Right hindlimb (tissue), 1 donor: ENCODE data around the gene CRNKL1.

Experiments
- DNase-seq: peaks from one replicate; pipeline ENCODE4 v3.0.0-alpha.2; 2018

The CRNKL1 gene

GRCh38 chr20:20060234-20060998, 8.2 kb upstream of the CRNKL1 start:
- no peak for DNase-seq

GRCh38 chr20:20051767-20052073, 546 bp downstream of the CRNKL1 start:
- no peak for DNase-seq

DNA sequence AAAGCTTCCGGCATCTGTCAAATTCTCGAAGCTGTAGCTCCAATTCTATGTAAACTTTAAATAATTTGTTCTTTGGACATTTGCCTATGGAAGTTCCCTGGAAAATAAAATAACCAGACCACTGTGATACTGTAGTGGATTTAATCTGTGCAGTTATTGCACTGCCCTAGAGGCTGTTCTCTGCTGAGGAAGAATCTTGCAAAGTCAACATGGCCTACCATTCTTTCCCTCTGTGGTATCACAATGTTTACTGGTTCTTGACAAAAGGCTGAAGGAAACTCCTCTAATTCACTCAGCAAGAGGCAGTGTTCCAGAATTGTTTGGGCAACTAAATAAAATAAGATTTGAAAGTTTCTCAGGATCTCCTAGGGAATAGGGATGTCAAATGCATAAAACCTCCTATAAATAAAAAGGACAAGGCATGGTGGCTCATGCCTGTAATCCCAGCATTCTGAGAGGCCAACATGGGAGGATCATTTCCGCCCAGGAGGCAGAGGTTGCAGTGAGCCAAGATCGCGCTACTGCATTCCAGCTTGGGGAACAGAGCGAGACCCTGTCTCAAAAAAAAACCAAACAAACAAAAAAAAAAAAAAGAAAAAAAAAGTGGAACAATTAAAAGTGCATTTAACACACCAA, 12.4 kb downstream of the CRNKL1 start:
- DNase-seq: no peak

- DNase-seq: no peak
Measured at GRCh38 chr20:20038586-20038985, 13.7 kb downstream of the CRNKL1 start.

GRCh38 chr20:20037960-20038359, 14.3 kb downstream of the CRNKL1 start:
- DNase-seq: no peak

GRCh38 chr20:20036756-20037155, 15.5 kb downstream of the CRNKL1 start:
- no peak for DNase-seq

DNA sequence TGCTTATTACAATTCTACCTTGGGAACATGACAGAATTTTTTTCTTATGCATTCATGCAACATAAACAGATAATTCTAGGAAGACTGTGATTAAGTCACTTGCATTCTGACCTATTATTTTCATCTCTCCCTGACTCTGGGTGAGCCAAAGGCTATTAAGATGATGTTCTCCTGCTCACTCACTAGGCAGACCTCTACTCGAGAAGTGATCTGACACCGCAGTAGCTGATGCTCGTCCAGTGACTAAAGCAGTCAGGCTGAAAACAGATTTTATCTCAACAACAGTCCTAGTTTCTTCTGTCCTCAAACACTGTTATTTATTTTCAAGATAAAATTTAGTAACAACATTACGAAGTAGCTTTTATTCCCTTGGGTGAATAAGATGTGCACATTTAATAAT, 17.8 kb downstream of the CRNKL1 start:
- DNase-seq: no peak

- DNase-seq: no peak
Measured at GRCh38 chr20:20031790-20032189, 20.5 kb downstream of the CRNKL1 start.

DNA sequence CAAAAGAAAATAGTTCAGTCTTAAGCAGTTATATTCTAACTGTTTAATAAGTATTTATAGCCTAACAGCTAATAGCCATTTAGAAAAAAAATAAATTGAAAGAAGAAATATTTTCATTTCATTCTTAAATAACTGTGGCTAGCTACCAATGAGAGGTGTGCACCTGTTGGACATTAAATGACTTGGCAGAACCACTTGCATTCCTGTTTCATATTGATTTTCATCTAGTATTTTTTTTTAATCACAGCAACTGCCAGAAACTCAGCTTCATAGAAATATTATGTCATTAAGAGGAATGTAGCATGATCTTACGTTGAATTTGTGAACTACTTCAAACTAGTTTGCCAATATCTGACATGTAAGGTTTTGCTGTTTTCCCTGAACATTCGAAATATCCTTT, 25.0 kb downstream of the CRNKL1 start:
- DNase-seq: no peak

GRCh38 chr20:20024942-20025341, 27.3 kb downstream of the CRNKL1 start:
- DNase-seq: no peak

DNA sequence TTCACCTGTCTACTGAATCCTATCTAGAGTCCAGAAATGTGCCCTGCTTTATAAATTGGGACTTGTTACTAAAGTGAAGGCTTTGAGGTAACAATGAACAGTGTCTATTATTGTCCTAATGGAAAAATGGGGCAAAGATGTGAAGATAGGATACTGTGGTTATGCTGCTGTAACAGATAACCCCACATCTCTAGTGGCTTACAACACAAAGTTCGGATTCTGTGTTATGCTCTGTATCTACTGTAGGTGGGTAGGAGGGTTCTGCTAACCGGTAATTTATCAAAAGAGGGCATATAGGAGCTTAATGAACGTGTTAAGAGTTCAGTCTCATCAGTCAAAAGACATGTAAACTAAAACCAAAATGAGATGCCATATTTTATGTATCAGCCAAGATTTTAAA, 28.9 kb downstream of the CRNKL1 start:
- DNase-seq: no peak

GRCh38 chr20:20022498-20022897, 29.8 kb downstream of the CRNKL1 start:
- DNase-seq: no peak

DNA sequence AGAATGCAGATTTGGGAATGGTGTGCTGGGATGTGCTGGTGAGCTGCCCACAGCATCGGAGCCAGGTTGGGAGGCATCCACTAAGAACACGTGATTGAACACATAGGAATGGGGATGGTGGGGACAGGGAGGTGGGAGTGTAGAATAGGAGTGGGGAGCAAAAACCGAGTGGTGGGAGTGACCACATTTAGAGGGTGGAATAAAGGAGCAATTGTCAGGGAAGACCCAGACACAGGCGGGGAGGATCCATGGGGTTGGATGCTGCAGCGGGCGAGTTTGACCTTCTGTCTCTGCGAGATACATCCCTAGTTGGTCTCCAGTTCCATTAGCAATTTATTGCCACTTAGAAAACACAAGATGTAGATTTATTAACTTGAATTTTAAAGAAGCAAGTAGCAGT, 30.4 kb downstream of the CRNKL1 start:
- DNase-seq: no peak

- no peak for DNase-seq
Measured at GRCh38 chr20:20020908-20021307, 31.4 kb downstream of the CRNKL1 start.

DNA sequence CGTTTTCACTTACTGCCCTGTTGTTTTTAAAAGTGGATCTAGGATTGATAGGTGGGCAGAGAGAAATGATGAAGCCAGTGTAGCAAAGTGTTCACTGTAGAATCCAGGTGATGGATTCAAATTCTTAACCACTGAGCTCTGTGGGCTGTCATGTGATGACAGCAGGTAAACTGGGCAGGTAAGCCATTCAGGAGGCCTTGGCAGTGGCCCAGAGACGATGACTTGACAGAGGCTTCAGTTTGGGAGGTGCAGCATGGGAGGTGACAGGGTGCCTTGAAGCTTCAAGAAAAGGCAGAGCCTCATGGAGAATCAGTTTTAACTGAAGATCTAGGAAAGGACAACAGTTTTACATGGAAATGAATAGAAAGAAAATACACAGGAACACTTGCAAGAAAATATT, 33.1 kb downstream of the CRNKL1 start:
- DNase-seq: no peak

DNA sequence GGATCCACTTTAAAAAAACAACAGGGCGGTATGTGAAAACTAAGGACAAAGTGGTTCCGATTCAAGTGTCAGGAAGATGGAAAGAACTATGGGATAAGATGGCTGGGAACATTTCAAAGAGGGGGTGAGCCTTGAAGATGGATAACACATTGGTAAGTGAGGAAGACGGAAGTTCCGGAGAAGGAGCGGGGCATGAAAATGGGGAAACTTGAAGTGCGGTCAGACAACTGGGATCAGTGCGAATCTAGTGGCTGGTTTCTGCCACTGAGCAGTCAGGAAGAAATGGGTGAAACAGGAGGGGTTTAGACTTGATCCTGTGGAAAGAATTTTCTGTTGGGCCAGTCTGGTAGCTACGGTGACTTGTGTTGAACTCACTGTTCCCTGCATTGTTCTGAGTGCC, 33.9 kb downstream of the CRNKL1 start:
- DNase-seq: no peak

DNA sequence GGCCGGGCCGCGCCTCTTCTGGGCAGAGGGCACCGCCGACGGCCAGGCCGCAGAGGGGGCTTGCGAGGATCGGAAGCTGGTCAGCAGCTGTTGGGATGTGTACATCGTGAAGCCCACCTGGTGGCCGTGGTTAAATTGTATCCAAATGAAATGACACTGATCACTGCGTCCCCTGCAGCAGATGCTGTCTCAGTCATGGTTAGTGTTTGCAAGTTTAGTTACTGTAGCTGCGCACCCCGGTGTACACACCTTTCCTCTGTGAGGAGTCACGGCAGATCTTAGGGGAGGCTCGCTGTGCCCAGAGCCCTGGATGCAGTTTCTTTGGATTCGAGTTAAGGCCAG, 34.5 kb downstream of the CRNKL1 start:
- no peak for DNase-seq

DNA sequence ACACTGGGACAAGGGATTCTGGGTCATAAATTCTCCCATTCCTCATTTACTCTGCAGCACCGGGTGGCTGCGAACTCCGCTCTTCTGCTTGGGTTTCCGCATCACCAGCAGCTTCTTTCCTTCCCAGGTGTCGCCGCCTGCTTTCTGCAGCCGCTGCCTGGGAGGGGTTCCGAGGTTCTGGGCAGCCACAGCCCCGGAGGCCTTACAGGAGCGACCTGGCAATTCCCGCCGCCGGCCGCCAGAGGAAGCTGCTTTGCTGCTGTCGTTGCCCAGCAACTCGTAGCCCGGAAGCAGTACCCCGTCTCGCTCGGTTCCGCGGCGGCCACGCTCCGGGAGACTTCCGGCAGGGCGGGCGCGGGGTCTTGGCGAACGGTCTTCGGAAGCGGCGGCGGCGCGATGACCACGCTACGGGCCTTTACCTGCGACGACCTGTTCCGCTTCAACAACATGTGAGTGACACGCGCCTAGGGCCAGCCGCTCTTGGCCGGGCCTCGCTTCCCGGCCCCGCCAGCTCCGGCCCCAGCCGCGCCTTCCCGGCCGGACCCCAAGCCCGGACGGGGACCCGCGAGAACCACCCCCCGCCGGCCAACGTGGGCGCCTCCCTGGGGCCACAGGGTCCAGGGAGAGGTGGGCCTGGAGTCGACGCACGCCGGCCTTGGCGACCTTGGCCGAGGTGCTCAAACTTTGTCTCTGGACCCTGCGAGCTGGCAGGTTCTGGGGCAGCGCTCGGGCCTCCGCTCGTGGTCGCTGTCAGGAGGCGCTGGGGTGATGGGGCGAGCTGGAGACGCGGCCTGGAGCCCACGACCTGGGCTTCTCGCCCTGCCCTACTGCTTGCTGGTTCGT, 35.0 kb downstream of the CRNKL1 start, which contains the start of gene NAA20:
Gene NAA20 (plus strand): TSS at position 362 of the 843 bp plus-strand sequence. CDS start 35 bp downstream, at position 397.
- DNase-seq: peak; percentile 96

DNA sequence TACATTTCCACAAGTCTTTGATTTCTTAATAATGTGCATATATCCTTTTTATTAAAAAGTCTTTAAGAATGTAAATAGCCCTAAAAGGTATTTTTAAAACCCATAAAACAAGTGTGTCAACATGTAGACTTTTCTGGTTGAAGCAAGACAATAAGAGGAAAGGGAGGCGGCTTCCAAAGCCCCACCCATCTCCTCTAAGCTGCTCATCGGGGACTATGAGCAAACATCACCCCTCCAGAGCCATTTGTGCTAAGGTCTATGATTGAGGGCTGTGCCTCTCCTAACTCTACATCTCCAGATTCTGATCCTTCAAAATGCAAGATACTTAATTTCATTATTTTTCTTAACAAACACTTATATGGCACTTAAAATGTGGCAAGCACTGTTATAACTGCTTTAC, 37.6 kb downstream of the CRNKL1 start:
- DNase-seq: no peak

DNA sequence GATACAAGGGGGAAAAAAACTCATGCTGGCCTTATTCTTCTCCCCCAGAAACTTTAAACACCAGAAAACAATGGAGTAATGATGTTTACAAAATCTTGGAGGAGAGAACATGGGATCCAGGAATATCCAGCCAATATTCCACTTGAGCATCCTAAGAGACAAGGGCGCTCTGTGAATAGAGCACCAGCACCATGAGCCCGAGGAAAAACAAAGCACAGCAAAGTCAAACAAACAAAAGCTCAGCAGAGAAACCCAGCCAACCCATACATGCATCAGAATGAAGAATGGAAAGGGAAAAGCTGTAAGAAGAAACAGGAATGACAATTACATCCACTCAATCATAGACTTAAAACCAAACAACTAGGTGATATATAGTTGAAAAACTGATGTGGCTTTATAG, 39.7 kb downstream of the CRNKL1 start:
- DNase-seq: no peak

GRCh38 chr20:20010639-20011500, 41.4 kb downstream of the CRNKL1 start:
- DNase-seq: no peak

DNA sequence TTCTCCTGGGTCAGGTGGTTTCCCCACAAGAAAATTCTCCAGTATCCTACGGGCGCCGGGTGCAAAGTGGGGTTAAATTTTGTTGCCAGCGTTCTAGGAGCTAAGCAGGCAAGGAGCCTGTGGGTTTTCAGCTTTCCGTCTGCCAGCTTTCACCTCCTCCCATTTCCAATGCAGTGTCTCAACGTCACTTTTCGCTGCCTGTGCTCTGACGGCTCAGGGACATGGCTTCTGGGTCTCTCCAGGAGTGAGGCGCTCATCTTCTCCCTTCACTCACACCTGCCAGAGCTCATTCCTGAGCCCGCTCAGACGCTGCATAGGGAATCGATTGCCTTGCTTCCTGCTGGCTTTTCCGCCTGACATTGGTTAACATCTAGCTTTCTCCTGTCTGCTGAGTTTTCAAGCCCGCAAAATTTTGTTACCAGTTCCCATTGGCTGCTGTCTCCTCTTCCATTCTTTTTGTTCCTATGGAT, 42.4 kb downstream of the CRNKL1 start:
- no peak for DNase-seq

DNA sequence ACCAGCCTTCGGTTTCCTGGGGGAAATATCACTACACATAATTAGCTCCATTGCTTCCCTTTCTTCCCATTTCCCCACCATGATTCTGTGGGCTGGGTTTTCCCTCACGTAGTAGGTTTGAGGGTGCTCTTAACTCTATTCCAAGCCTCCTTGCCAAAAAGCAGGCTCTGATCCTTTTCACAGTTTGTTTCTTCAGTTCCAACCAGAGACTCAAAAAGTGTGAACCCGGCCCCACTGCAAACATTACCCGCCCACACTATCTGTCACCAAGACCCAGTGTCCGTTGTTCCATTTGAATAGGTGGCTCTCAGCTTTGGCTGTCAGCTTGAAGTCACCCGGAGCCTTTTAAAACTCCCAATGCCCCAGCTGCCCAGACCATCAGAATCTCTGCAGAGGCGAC, 46.9 kb downstream of the CRNKL1 start:
- DNase-seq: no peak
